ENCODE results near the gene RGR.

Gene RGR

GRCh38 chr10:84244651-84245270 lies at the start of gene RGR:
Gene RGR, plus strand, starts transcription at chr10:84245053. Its CDS starts 38 bp downstream, at chr10:84245091.
- DNase-seq (ENCODE audit: low read depth in 3 of 3, low spot score in 1 of 3) = no peak

DNA sequence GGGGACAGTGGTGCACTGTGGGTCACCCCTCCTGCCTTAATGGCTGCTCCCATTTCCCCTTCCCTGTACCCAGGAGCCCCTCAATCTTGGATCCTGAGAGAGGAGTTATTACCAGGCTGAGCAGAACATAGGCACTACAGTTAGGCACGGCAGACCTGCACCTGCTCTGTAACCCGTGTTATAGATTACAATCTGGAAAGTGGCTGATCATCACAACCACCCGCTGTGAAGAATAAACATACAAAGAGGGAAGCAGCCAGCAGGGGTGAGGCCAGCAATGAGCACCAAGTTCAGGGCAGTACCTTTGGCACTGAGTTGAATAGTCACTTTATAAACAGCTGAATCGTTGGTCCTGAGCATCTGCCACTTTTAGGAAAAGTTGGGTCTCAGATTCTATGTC lies 48.8 kb upstream of the RGR start:
- no peak for DNase-seq (ENCODE audit: low read depth in 3 of 3, low spot score in 1 of 3)

- DNase-seq (ENCODE audit: low read depth in 3 of 3, low spot score in 1 of 3) = no peak
Measured at GRCh38 chr10:84196941-84197340, 47.9 kb upstream of the RGR start.

DNA sequence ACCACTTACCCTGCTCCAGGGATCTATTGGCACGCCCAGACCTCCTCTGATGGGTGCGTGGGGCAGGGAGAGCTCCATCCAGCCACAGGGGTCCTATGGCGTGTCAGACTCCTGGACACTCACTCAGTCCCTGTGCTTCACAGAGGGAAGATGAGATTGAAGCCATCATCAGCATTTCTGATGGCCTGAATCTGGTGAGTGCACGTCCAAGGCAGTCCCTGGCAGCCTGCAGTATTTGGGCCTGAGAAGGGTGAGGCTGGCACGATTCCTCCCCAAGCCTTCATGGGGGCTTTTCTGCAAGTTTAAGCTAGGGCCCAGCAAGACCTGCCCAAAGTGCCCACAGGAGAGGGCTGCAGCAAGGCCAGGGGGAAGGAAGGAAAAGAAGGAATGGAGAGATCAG lies 47.2 kb upstream of the RGR start:
- no peak for DNase-seq (ENCODE audit: low read depth in 3 of 3, low spot score in 1 of 3)

GRCh38 chr10:84198206-84198915 lies 46.5 kb upstream of the RGR start:
- no peak for DNase-seq (ENCODE audit: low read depth in 3 of 3, low spot score in 1 of 3)

DNA sequence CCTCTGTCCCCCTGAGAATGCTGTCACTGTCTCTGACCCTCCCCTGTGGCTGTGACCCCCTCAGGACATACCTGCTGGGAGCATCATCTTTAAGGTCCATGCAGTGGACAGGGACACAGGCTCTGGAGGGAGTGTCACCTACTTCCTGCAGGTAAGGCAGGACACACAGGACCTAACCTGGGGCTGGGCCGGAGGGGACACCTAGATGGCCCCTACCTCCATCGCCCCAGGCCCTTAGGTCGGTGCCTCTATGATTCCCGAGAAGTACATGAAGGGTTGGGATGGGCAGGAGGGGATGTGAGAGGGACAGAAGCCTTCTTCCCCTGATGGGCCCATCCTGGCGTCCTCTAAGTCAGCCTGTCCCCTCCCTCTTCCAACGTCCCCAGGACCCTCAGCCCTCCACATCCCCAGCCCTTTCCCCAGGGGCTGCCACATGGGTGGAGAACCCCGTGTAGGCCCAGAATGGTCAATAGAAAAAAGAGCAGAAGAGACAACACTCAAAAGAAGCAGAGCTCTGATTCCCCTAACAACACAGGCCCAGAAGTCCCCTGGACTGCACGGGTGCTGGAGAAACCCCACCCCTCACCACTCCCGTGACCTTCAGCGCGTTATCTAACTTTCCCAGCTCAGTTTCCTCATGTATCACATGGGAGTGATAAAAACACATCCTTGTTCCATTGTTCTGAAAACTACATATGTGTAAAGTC lies 44.2 kb upstream of the RGR start:
- no peak for DNase-seq (ENCODE audit: low read depth in 3 of 3, low spot score in 1 of 3)

DNA sequence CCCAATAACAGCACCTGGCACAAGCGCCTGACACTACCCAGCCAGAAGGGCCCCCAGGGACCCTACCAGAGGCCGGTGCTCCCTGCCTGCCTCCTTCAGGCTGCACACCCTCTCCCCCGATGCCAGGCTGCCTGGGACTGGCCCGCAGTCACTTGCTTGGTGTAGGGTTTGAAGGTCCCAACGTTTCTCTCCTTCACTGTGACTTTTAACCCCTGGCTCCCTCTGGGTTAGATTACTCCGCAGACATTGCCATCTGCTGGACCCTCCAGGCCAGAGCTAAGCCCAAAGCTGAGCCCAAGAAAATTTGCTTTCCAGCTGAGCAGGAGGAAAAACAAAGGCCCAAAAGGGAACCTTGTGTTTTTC lies 43.6 kb upstream of the RGR start:
- no peak for DNase-seq (ENCODE audit: low read depth in 3 of 3, low spot score in 1 of 3)

DNA sequence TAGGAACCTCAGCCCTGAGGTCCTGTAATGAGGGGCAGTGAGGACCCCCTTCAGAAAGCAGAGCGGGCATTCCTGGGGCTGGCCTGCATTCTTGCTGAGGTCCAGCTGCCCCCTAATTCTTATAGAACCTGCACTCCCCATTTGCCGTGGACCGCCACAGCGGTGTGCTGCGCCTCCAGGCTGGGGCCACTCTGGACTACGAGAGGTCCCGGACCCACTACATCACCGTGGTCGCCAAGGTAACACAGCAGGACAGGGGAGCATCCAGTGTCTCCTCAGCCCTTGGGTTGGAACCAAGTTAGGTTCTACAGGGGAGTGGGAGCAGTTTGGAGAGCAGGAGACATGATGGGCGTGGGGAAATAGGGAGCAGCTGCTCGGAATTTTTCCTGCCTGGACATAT lies 43.2 kb upstream of the RGR start:
- no peak for DNase-seq (ENCODE audit: low read depth in 3 of 3, low spot score in 1 of 3)

DNA sequence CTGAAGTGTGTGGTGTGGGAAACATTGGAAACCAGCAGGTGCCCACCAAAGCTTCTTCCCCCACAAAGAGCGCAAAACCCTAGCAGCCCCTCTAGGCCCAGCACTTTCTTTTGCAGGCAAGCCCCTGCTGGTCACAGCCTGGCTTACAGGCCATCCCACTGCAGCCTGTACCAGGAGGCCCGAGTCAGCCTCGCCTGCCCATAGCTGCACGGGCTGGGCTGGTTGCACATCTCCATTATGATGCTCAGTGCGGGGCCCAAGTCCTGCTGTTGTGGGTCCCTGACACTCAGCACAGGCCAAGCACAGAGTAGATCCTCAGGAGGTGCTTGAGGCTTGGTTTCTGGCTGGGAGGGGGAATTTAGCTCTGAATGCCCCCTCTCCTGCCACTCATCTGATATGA lies 42.5 kb upstream of the RGR start:
- no peak for DNase-seq (ENCODE audit: low read depth in 3 of 3, low spot score in 1 of 3)

DNA sequence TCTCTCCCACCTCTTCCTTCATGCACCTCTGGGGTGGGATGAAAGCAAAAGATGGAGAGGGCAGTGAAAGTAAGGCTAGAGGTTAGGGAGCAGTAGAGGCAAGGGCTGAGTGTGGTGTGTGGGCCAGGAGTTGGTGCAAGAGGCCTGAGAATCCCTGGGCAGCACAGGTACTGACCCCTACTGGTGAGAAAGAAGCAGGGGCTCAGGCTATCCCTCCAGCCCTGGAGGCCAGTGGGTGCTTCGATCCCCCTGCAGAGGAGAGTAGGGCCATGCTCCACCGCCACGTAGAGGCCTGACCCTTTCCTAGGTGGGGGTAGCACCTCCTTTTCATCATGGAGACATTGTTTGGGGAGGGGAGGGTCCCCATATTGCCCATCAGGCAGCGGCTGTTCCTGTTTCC lies 40.7 kb upstream of the RGR start:
- DNase-seq (ENCODE audit: low read depth in 3 of 3, low spot score in 1 of 3) = no peak

GRCh38 chr10:84204610-84205009 lies 40.2 kb upstream of the RGR start:
- DNase-seq (ENCODE audit: low read depth in 3 of 3, low spot score in 1 of 3) = no peak

- DNase-seq (ENCODE audit: low read depth in 3 of 3, low spot score in 1 of 3) = peak in 2 of 3 donors; percentile 30 to 45
Measured at GRCh38 chr10:84205049-84205852, 39.6 kb upstream of the RGR start.

DNA sequence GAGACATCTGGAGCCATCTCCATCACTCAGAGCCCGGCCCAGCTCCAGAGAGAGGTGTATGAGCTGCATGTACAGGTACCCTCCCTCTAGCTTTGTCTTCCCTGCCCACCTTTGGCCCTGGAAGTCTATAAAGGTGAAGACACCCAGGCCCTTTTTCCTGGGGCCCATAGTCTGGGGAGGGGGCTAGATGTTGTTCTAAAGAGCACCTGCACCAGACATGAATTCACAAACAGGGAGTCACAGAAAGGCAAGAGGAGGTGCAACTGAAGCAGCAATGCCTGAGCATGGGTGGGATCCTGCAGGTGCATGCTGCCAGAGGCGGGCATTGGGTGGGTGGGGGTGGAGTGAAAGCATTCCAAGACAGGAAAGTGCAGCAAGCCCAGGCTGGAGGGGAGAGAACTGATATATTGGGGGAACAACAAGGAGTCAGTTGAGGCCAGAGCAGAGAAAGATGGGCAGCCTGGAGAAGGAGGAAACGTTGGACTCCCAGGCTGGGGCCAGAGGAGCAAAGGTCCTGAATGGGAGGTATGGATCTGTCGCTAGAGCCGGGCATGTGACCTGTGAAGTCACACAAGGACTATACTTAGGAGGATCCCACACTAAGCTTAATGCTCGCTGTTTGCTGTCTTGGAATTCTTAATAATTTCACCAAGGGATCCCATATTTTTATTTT lies 38.9 kb upstream of the RGR start:
- DNase-seq (ENCODE audit: low read depth in 3 of 3, low spot score in 1 of 3) = no peak

DNA sequence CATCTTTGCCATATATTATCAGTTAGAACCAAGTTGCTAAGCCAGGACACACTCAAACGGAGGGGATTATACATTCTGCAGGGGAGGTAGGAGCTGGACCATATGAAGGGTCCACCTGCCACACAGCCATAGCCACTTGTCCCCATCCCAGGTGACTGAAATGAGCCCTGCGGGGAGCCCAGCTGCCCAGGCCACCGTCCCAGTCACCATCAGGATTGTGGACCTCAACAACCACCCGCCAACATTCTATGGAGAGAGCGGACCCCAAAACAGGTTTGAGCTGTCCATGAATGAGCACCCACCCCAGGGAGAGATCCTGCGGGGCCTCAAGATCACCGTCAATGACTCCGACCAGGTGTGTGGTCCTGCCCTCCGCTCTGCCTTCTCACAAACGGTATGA lies 36.8 kb upstream of the RGR start:
- no peak for DNase-seq (ENCODE audit: low read depth in 3 of 3, low spot score in 1 of 3)

- no peak for DNase-seq (ENCODE audit: low read depth in 3 of 3, low spot score in 1 of 3)
Measured at GRCh38 chr10:84211566-84211965, 33.3 kb upstream of the RGR start.

GRCh38 chr10:84212014-84212413 lies 32.8 kb upstream of the RGR start:
- no peak for DNase-seq (ENCODE audit: low read depth in 3 of 3, low spot score in 1 of 3)

GRCh38 chr10:84213076-84213475 lies 31.8 kb upstream of the RGR start:
- no peak for DNase-seq (ENCODE audit: low read depth in 3 of 3, low spot score in 1 of 3)

DNA sequence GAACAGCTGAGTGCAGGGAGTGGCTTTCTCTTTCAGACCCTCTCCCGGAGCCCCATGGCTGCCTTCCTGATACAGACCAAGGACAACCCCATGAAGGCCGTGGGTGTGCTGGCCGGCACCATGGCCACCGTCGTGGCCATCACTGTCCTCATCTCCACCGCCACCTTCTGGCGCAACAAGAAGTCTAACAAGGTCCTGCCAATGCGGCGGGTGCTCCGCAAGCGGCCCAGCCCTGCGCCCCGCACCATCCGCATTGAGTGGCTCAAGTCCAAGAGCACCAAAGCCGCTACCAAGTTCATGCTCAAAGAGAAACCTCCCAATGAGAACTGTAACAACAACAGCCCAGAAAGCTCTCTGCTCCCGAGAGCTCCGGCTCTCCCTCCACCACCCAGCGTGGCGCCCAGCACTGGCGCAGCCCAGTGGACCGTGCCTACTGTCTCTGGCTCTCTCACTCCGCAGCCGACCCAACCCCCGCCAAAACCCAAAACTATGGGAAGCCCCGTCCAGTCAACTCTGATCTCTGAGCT lies 30.7 kb upstream of the RGR start:
- no peak for DNase-seq (ENCODE audit: low read depth in 3 of 3, low spot score in 1 of 3)

- DNase-seq (ENCODE audit: low read depth in 3 of 3, low spot score in 1 of 3) = no peak
Measured at GRCh38 chr10:84214612-84215235, 30.1 kb upstream of the RGR start.

DNA sequence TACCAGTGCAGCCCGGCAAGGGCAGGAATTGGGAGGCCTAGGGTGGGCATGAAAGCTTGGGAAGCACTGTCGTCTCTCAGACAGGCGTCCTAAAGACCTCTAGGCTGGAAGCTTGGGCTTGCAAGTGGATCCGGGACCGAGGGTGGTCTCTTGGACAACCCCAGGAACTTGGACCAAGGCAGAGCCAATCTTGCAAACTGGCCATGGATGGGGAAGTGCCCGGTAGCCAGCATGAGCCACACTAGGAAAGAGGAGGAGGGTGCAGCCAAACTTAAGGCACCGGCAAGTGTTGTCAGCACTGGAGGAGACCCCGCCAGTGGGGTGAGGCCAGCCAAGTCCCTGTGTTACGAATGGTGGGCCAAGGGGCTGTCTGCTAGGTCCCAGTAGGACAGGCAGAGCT lies 28.0 kb upstream of the RGR start:
- DNase-seq (ENCODE audit: low read depth in 3 of 3, low spot score in 1 of 3) = no peak
